CD14-positive monocyte (primary cell): ENCODE results near the gene RPRML. TPM values are rescaled to one million over a fixed set of nuclear protein-coding genes. Genes with fewer than 3 reads are reported as not detected.

Experiments used
- DNase-seq, 3 donors: peaks; one replicate each; pipeline ENCODE4 v3.0.0-alpha.2; 2011 to 2022
- H2AFZ ChIP-seq: 2 replicates; pipeline ENCODE4 v1.6.0; 2012; ENCODE audit warnings: mild to moderate bottlenecking, low read depth, low read length, inconsistent platforms; ENCODE audit not compliant: insufficient read depth, poor library complexity, severe bottlenecking
- H3K27ac ChIP-seq, 2 donors: 1 replicate in 1 of 2; 2 replicates in 1 of 2; pipeline ENCODE4 v1.5.1; 2012 to 2013; ENCODE audit warnings: low read length in 2 of 2, control low read depth in 1 of 2, inconsistent platforms in 1 of 2, low read depth in 1 of 2, mild to moderate bottlenecking in 1 of 2
- H3K27me3 ChIP-seq, 2 donors: one replicate each; pipeline versions ENCODE4 v1.6.0 to v1.6.1; 2011 to 2013; ENCODE audit warnings: low read length in 2 of 2; ENCODE audit not compliant: control insufficient read depth in 2 of 2, insufficient read depth in 2 of 2
- H3K36me3 ChIP-seq, 2 donors: replicated peaks in 1 of 2; 1 replicate in 1 of 2; 2 replicates in 1 of 2; pipeline versions ENCODE4 v1.5.1 to v1.6.1; 2012 to 2013; ENCODE audit warnings: low read length in 2 of 2, control low read depth in 1 of 2, inconsistent platforms in 1 of 2, mild to moderate bottlenecking in 1 of 2; ENCODE audit not compliant: insufficient read depth in 2 of 2, control insufficient read depth in 1 of 2
- H3K4me1 ChIP-seq, 2 donors: 1 replicate in 1 of 2; 2 replicates in 1 of 2; pipeline versions ENCODE4 v1.5.1 to v1.6.1; 2012 to 2013; ENCODE audit warnings: low read length in 2 of 2, control low read depth in 1 of 2, inconsistent platforms in 1 of 2, mild to moderate bottlenecking in 1 of 2, moderate library complexity in 1 of 2; ENCODE audit not compliant: insufficient read depth in 2 of 2, control insufficient read depth in 1 of 2
- H3K4me2 ChIP-seq: replicated peaks from 2 replicates; pipeline ENCODE3; 2012; ENCODE audit warnings: low read length, moderate library complexity, mild to moderate bottlenecking; ENCODE audit not compliant: poor library complexity, severe bottlenecking; ENCODE audit errors: extremely low read depth
- H3K4me3 ChIP-seq, 3 experiments: fragments of 200-600 bp in 1 of 3; sonication (generic) in 1 of 3; replicated peaks in 1 of 3; 1 replicate in 2 of 3; 2 replicates in 1 of 3; pipeline ENCODE4 v1.5.1; 2011 to 2013; ENCODE audit warnings: low read length in 3 of 3, mild to moderate bottlenecking in 3 of 3, control low read depth in 2 of 3, low read depth in 2 of 3, inconsistent platforms in 1 of 3, moderate library complexity in 1 of 3
- H3K79me2 ChIP-seq: 2 replicates; pipeline ENCODE4 v1.6.0; 2012; ENCODE audit warnings: mild to moderate bottlenecking, control low read depth, inconsistent platforms, low read length, moderate library complexity; ENCODE audit not compliant: insufficient read depth
- H3K9ac ChIP-seq: 2 replicates; pipeline ENCODE4 v1.6.0; 2017; ENCODE audit warnings: low read length, mild to moderate bottlenecking; ENCODE audit not compliant: insufficient read depth, poor library complexity, severe bottlenecking
- H3K9me3 ChIP-seq, 2 donors: replicated peaks in 1 of 2; 1 replicate in 1 of 2; 2 replicates in 1 of 2; pipeline versions ENCODE4 v1.5.1 to v1.6.1; 2012 to 2013; ENCODE audit warnings: low read length in 2 of 2, control low read depth in 1 of 2; ENCODE audit not compliant: control insufficient read depth in 1 of 2, insufficient read depth in 1 of 2
- H4K20me1 ChIP-seq: 2 replicates; pipeline ENCODE4 v1.6.0; 2012; ENCODE audit warnings: mild to moderate bottlenecking, low read length, control low read depth, moderate library complexity; ENCODE audit not compliant: insufficient read depth
- H3K27ac Mint-ChIP-seq, 7 donors: one replicate each; pipeline ENCODE4 v1.8.0; 2020; ENCODE audit warnings: mild to moderate bottlenecking in 7 of 7, mixed read lengths in 7 of 7, moderate library complexity in 6 of 7, inconsistent platforms in 2 of 7
- H3K27me3 Mint-ChIP-seq, 3 donors: one replicate each; pipeline ENCODE4 v1.8.0; 2021 to 2022; ENCODE audit warnings: low read depth in 3 of 3, mild to moderate bottlenecking in 3 of 3, mixed read lengths in 3 of 3, moderate library complexity in 3 of 3, inconsistent platforms in 1 of 3
- H3K36me3 Mint-ChIP-seq, 2 donors: one replicate each; pipeline ENCODE4 v1.8.0; 2020; ENCODE audit warnings: mixed read lengths in 2 of 2, inconsistent platforms in 1 of 2, mild to moderate bottlenecking in 1 of 2
- H3K4me1 Mint-ChIP-seq: one replicate; pipeline ENCODE4 v1.8.0; 2020; ENCODE audit warnings: mild to moderate bottlenecking, mixed read lengths
- H3K4me3 Mint-ChIP-seq, 2 donors: one replicate each; pipeline ENCODE4 v1.8.0; 2020; ENCODE audit warnings: mild to moderate bottlenecking in 2 of 2, mixed read lengths in 2 of 2, moderate library complexity in 1 of 2
- H3K9me3 Mint-ChIP-seq, 7 donors: one replicate each; pipeline ENCODE4 v1.8.0; 2020 to 2022; ENCODE audit warnings: mixed read lengths in 7 of 7, mild to moderate bottlenecking in 6 of 7, moderate library complexity in 6 of 7, inconsistent platforms in 2 of 7
- WGBS: methylation state at CpG from one replicate; pipeline ENCODE4 v1.1.5; 2013; ENCODE audit warnings: missing lambda C conversion rate; ENCODE audit not compliant: insufficient coverage; 5-methylcytosine and 5-hydroxymethylcytosine counted together
- intact Hi-C, 2 donors: fragments of 100-400 bp; cut with micrococcal nuclease; formaldehyde crosslinking; loops; one replicate each; pipeline versions ENCODE4 v1.15.0 to v1.15.1; 2023
- polyA plus RNA-seq, 3 donors: library from polyadenylated mRNA; depleted of rRNA in 1 of 3; unstranded in 2 of 3; stranded (reverse) in 1 of 3; fragments of 300-500 nt in 2 of 3; fragments of >200 nt in 1 of 3; fragmentation: Illumina TruSeq in 2 of 3; gene quantifications; 1 replicate in 2 of 3; 2 replicates in 1 of 3; pipeline ENCODE4 v1.2.3, GENCODE V29; 2012 to 2021
- TF ChIP-seq, protein P1 (sequence below): fragments of 200-600 bp; IDR thresholded peaks from one replicate; pipeline ENCODE4 v1.8.0; 2022; ENCODE audit warnings: antibody characterized with exemption, mild to moderate bottlenecking

The RPRML gene
- polyA plus RNA-seq, 3 donors, result not detected

- DNase-seq, result no peak
- no peak overlapping the region for H3K4me3 Mint-ChIP-seq
- Histone ChIP-seq H3K9ac (no peak overlapping the region), H3K27ac (no peak overlapping the region), H3K4me1 (peaks cover 4 to 11% of the 10 kb centered on the region in 2 donors), H3K9me3 (no peaks in the 10 kb centered on the region), H4K20me1 (peaks cover 22% of the 10 kb centered on the region), H2AFZ (no peak overlapping the region), H3K4me3 (no peak overlapping the region), H3K27me3 (peaks cover 0 to 4% of the 10 kb centered on the region in 2 donors), H3K4me2 (no peak overlapping the region), H3K79me2 (no peaks in the 10 kb centered on the region), H3K36me3 (peaks cover 0 to under 1% of the 10 kb centered on the region in 2 donors)
- intact Hi-C loops, result no loop called here
- WGBS, result no CpG with 5 or more reads among the region's 3 CpGs
- TF ChIP-seq, protein P1, sequence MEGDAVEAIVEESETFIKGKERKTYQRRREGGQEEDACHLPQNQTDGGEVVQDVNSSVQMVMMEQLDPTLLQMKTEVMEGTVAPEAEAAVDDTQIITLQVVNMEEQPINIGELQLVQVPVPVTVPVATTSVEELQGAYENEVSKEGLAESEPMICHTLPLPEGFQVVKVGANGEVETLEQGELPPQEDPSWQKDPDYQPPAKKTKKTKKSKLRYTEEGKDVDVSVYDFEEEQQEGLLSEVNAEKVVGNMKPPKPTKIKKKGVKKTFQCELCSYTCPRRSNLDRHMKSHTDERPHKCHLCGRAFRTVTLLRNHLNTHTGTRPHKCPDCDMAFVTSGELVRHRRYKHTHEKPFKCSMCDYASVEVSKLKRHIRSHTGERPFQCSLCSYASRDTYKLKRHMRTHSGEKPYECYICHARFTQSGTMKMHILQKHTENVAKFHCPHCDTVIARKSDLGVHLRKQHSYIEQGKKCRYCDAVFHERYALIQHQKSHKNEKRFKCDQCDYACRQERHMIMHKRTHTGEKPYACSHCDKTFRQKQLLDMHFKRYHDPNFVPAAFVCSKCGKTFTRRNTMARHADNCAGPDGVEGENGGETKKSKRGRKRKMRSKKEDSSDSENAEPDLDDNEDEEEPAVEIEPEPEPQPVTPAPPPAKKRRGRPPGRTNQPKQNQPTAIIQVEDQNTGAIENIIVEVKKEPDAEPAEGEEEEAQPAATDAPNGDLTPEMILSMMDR, result no peak
- H3K36me3 Mint-ChIP-seq, result peaks cover 9 to 11% of the 10 kb centered on the region in 2 donors
- peaks cover 10 to 19% (median 19%) of the 10 kb centered on the region in 3 donors for H3K27me3 Mint-ChIP-seq
- peaks cover 17% of the 10 kb centered on the region for H3K4me1 Mint-ChIP-seq
- peaks cover 0 to 1% (median 0%) of the 10 kb centered on the region in 7 donors for H3K9me3 Mint-ChIP-seq
- no peak overlapping the region for H3K27ac Mint-ChIP-seq
These were observed 31.8 kb downstream of the RPRML start for GRCh38 chr17:46947216-46947615.

DNA sequence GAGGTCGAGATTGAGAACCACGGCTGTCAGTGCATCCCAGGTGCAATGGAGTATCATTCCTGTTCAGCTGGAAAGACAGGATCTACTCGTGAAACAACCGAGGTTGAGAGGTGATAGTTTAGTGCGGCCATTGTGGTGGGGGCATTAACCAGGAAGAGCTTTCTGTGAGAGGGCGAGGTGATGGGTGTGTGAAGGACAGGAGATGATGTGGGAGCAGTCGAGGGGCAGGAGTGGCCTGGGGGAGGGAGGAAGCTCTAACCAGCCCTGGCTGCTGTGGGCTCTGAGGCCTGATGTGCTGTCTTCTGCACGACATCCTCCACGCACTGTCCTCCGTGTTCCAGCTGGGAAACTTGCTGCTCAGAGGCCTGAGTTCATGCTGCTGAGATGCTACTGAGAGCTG, 34.1 kb downstream of the RPRML start:
- Histone ChIP-seq H2AFZ (no peak overlapping the region), H3K9ac (no peak overlapping the region), H3K27me3 (peaks cover 0 to 4% of the 10 kb centered on the region in 2 donors), H3K9me3 (no peaks in the 10 kb centered on the region), H3K4me3 (no peak overlapping the region), H4K20me1 (peaks cover 22% of the 10 kb centered on the region), H3K27ac (no peak overlapping the region), H3K4me1 (peaks cover 4 to 11% of the 10 kb centered on the region in 2 donors), H3K4me2 (no peak overlapping the region), H3K36me3 (peaks cover 7 to 22% of the 10 kb centered on the region in 2 donors), H3K79me2 (no peaks in the 10 kb centered on the region)
- Mint-ChIP-seq H3K4me3 (no peak overlapping the region), H3K27me3 (peaks cover 6 to 17% (median 14%) of the 10 kb centered on the region in 3 donors), H3K27ac (no peak overlapping the region), H3K9me3 (peaks cover 0 to 1% (median 0%) of the 10 kb centered on the region in 7 donors), H3K36me3 (peaks cover 25 to 31% of the 10 kb centered on the region in 2 donors), H3K4me1 (peaks cover 19% of the 10 kb centered on the region)
- intact Hi-C loops, result loop anchor here in 1 of 2 donors (5.0 kb wide), 1 partner anchor 103 kb away; no protein-coding TSS in a partner anchor
- DNase-seq, result no peak
- TF ChIP-seq, protein P1, result no peak
- WGBS, result 91% methylated on average over 10 of the region's 10 CpGs
